Measurements from ENCODE around the gene ZNF827.

DNA sequence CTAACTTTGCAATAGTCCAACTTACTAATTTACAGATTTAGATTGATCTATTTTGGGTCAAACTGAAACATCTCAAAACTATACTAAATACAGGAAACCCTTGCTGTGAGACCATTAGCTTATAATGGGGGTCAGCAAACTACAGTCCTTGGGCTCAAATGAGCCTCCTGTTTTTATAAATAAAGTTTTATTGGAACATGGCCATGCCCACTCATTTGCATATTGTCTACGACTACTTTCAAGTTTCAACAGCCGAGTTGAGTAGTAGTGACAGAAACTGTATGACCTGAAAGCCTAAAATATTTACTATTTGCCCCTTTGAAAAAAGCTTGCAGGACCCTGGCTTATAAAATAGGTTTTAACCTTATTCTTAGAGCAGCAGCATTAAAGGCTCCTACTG lies 166.3 kb downstream of the ZNF827 start:
- TF ChIP-seq, protein P1, sequence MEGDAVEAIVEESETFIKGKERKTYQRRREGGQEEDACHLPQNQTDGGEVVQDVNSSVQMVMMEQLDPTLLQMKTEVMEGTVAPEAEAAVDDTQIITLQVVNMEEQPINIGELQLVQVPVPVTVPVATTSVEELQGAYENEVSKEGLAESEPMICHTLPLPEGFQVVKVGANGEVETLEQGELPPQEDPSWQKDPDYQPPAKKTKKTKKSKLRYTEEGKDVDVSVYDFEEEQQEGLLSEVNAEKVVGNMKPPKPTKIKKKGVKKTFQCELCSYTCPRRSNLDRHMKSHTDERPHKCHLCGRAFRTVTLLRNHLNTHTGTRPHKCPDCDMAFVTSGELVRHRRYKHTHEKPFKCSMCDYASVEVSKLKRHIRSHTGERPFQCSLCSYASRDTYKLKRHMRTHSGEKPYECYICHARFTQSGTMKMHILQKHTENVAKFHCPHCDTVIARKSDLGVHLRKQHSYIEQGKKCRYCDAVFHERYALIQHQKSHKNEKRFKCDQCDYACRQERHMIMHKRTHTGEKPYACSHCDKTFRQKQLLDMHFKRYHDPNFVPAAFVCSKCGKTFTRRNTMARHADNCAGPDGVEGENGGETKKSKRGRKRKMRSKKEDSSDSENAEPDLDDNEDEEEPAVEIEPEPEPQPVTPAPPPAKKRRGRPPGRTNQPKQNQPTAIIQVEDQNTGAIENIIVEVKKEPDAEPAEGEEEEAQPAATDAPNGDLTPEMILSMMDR (IDR thresholded peaks at IDR 0.05): no peak
- no peak for TF ChIP-seq POLR2A (IDR thresholded peaks at IDR 0.05)
